Dedifferentiated amniotic fluid mesenchymal stem cell (primary cell): ENCODE measurements around the gene ENTREP3.
A peak's percentile ranks its signal among the peaks of the same experiment; 100 is the strongest.
"Not testable (repeated sequence)": the region's sequence is repeated elsewhere in the genome, so short reads cannot be mapped to it uniquely, and the experiment has no call there.

Source experiments
- DNase-seq: peaks from one replicate; pipeline ENCODE4 v3.0.0-alpha.2; 2016; ENCODE audit errors: extremely low spot score

ENTREP3 gene

DNA sequence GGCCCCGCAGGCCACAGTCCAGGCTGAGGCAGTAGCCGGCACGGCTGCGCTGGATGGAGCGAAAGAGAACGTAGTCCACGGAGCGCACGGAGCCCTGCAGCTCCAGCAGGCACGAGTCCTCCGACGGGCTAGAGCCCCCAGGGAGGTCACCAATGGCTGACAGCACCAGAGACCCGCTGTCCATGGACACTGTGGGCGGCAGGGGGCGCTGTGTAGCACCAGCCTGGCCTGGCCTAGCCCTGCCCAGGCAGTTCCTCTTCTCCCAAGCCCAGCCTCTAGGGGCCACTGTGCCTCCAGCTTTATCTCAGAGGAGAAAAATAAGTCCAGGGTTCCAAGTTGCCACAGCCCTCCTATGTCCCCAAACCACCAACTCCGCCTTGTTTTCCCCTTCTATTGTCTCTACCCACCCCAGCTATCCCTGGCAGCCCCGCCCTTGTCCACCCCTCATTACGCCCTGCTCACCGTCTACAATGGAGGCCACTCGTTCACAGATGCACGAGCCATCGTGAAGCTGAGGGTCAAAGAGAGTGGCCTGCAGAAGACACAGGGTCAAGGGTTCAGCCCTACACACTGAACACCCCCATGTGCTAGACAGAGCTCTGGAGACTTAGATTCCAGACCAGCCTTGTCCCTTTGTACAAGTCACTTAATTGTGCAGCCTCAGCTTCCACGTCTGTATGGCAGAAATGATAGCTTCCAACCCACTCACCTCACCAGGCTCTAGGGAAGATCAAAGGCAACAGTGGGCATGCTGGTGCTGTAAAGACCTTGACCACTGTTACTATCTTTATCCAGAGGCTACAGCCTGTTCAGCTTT, 4.4 kb downstream of the ENTREP3 start:
- DNase-seq: peak; percentile 90

DNA sequence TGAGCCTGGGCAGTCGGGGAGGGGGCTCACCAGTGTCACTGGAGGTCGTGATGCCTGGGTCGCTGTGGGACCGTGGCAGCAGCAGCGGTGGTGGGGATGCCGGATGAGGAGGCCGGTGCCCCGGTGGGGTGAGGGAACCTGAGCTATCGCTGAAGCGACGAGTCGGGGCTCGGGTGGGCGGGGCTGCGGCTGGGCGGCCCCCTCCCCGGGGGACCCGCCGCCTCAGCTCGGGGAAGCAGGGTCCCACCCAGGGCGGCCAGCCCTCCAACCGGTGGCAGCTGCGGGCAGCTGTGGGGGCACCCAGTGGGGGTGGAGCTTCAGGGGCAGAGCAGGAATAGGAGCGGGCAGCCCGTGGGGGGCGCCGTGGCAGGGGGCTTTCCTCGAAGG, 5.0 kb downstream of the ENTREP3 start:
- no peak for DNase-seq

DNA sequence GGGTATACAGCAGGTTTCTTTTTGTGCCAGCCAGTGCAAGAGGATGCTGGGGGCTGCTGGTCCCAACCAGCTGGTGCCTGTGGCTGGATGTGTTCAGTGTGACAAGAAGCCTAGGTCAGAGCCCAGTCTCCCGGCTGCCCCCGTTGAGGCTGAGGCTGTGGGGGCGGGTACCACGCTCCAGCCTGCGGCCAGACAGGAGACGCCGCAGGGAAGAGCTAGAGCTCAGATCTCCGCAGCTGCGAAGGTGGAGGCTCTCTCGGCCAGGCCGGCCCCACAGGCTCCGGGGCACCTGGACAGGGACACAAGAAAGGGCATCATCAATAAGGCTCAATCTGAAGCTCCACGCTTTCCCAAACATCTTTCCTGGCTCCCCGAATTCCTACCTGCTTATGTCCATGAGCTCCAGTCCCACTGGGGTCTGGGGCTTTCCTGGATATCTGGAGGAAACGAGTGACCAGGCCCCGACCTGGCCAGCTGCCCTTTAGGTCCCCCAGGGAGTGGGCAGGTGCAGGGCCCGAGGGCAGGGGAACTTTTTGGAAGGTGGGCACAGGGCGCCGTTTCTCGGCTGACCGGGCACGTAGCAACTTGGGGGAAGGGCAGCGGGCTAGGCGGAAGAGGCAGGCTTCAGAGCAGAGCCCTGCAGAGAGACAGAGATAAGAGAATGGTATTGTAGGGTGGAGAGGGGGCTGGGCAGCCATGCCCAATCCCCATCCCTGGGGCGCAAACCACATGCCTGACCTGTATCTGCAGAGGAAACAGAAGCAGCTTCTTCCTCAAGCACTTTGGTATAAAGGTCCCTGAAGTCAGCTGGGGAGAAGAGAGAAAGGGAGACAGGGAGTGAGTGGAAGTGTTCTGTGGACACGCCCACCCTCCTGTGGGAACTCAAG, 7.4 kb downstream of the ENTREP3 start:
- DNase-seq: no peak

DNA sequence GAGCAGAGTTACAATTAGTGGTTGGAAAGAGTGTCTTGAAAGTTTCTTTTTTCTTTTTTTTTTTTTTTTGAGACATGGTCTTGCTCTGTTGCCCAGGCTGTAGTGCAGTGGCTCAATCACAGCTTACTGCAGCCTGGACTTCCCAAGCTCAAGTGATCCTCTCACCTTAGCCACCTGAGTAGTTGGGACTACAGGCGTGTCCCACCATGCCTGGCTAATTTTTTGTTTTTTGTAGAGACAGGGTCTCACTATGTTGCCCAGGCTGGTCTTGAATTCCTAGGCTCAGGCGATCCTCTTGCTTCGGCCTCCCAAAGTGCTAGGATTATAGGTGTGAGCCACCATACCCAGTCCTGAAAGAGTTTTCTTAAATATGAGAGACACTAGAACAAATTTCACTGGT, 8.5 kb downstream of the ENTREP3 start:
- not testable (repeated sequence) for DNase-seq

GRCh38 chr1:155245163-155245524, 10.1 kb downstream of the ENTREP3 start:
- no peak for DNase-seq

GRCh38 chr1:155244368-155245162, 10.7 kb downstream of the ENTREP3 start:
- peak; percentile 99 for DNase-seq

DNA sequence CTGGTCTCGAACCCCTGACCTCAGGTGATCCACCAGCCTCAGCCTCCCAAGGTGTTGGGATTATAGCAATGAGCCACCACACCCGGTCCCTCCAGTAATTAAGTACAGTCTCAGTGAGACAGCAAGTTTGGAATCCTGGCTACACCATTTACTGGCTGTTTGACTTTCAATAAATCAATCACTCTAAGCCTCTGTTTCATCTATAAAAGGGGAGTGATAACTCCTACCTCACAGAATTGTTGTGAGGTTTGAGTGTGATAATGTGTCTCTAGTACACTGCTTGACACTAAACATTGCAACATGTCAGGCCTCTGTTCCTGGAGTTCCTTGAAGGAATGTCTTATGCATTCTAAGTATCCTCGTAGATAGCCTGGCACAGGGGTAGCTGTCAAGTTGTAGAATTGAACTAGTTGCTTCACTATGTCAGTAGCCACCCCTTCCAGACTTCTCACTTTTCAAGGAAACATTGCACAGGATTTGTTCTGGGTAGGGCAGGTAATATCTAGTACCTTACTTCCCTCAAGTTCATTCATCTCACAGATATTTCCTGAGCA, 12.4 kb downstream of the ENTREP3 start:
- no peak for DNase-seq

DNA sequence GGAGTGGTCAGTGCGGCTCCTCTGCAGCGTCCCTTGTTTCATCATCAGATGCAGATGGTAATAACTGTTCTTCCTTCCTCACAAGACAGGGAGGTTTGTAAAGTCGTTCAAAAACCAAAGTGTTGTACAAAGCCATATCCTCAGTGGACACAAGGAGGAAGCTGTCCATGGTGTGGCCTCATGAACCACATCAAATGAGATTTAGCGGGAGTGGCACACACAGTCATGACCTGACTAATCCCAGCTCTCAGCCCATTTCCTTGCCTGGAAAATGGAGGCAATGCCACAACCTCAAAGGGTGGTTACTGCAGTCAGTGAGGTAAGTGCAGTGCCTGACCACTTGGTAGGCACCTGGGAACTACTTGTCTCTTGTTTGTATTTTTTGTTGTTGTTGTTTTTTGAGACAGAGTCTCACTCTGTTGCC, 13.4 kb downstream of the ENTREP3 start:
- DNase-seq: no peak

- peak; percentile 82 for DNase-seq
Measured at GRCh38 chr1:155241069-155241679, 14.1 kb downstream of the ENTREP3 start.

- no peak for DNase-seq
Measured at GRCh38 chr1:155236451-155236850, 18.8 kb downstream of the ENTREP3 start.

- not testable (repeated sequence) for DNase-seq
Measured at GRCh38 chr1:155235375-155235774, 19.9 kb downstream of the ENTREP3 start.

DNA sequence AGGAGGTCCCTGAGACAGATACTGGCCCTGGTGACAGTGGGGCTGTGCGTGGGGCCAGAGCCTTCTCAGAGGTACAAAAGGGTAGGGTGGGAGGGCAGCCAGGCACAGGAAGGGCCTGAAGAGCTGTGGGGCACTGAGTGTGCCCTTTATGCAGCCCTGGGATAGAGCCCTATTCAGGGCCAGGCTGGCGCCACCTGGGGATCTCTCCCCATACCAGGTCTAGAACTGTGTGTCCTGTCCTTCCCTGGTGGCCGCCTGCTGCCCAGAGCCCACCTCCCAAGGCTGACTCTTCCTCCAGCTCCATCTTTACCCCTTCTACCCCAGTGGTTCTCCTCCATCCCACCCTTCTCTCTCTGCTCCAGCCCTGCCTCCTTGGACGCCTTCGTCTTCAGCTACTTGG, 21.8 kb downstream of the ENTREP3 start:
- DNase-seq: not testable (repeated sequence)

DNA sequence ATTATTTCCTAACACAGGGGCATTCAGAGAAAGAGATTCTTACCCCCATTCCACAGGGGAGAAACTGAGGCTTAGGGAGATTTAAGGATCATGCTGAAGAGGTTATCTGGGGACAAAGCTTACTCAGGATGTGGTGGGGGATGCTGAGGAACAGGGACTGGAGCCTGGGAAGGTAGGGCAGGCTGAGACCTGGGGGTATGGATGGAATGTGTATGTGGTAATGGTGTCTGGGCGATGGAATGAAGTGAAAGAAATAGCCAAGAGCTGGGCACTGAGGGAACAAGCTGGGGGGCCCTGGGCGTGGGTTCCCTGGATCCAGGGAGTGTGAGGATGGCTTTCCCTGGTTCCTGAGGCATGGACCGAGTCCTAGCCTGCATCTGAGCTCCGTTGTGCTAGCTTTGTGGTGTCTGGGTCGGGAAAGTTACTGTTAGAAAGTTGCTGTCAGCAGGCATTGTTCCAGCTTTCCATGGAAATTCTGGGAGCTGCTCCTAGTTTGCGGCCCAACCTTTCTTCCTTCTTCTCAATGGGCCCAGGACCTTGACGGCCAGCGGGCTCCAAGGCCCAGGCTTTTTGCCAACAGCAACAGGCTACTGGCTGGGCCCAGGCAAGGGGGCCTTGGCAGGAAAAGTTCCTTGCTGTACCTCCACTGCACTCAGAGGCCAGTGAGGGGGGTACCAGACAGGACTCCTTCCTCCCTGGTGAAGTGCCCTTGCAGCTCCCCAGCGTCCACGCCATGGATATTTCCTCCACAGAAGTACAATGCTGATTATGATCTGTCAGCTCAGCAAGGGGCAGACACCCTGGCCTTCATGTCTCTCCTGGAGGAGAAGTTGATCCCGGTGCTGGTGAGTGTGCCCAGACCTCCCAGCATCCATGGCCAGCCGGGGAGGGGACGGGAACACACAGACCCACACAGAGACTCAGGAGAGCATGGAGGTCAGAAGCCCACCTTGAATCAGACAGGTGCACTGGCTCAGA, 23.0 kb downstream of the ENTREP3 start:
- DNase-seq: not testable (repeated sequence)

- not testable (repeated sequence) for DNase-seq
Measured at GRCh38 chr1:155231302-155231701, 24.0 kb downstream of the ENTREP3 start.

- no peak for DNase-seq
Measured at GRCh38 chr1:155228096-155228427, 27.2 kb downstream of the ENTREP3 start.

DNA sequence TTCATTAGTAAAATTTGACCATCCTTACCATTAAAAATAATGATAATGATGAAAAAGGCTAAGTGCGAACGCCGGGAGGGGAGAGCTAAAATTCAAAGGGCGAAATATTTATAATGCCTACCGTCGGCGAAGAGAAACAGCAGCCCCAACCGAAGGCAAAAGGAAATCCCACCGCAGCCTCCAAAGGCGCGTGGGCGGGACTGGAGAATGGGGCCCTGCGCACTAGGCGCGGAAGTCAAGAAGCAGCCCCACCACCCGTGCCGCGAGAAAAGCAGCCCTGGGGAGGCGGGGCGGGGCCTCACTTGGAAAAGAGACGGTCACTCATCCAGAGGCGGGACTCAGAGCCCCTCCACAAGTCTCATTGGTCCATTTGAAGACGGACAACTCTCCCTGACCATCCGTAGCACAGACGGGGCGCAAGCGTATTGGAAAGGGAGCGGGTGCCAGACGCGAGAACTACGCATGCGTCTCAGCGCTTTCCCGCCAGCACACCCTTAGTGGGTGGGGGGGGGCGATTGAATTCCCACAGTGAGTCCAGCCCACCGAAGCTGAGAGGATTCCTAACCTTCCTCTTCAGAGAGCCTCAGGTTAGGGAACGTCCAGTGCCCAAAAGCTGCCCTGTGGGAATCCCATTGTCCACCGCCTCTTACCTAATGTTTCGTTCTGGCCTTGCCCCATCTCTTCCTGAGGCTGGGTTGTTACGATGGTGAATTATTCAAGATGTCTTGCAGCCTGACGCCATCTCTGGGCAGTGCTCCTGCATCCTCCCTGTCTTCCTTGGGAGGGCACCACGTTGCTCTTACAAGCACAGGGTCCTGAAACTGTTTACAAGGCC, 27.8 kb downstream of the ENTREP3 start:
- peak; percentile 99 for DNase-seq

GRCh38 chr1:155226910-155227260, 28.4 kb downstream of the ENTREP3 start:
- DNase-seq: peak; percentile 34

DNA sequence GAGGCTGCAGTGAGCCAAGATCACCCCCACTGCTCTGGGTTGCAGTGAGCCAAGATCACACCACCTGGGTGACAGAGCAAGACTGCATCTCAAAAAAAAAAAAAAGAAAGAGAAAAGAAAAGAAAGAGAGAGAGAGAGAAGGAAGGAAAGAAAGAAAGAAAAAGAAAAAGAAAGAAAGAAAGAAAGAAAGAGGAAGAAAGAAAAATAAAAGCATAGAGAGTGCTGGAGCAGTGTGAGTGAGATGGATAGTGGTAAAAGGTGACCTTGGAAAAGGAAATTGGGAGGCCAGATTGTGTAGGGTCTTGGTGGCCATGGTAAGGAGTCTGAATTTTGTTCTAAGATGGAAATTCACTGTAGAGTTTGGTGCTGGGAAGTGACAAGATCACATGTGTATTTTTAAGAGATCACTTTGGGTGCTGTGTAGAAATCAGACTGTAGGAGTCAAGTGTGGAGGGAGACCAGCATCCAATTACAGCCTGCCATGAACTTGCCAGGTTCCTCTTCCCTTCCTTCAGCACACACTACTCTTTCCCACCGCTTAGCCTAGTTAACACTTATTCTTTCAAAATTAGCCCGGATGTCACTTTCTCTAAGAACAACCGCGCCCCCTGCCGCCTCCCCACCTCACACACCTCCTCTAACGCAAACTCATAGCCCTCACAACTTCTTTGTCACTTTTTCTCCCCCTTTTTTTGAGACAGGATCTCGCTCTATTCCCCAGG, 28.9 kb downstream of the ENTREP3 start:
- DNase-seq: peak; percentile 59

DNA sequence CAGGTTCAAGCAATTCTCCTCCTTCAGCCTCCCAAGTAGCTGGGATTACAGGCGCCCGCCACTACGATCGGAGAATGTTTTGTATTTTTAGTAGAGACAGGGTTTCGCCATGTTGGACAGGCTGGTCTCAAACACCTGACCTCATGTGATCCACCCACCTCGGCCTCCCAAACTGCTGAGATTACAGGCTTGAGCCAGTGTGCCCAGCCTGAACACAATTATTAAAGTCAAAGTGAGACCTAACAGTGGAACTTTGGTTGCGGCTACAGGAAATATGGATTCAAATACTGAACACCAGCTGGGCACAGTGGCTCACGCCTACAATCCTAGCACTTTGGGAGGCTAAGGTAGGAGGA, 29.9 kb downstream of the ENTREP3 start:
- DNase-seq: not testable (repeated sequence)
